HG03196 (cell line): ENCODE measurements around the gene SSUH2.

Experiments
- ATAC-seq: cut with Tn5 transposase; IDR thresholded peaks from one replicate; pipeline ENCODE4 v1.9.1; 2021; ENCODE audit not compliant: unreplicated experiment

The SSUH2 gene

DNA sequence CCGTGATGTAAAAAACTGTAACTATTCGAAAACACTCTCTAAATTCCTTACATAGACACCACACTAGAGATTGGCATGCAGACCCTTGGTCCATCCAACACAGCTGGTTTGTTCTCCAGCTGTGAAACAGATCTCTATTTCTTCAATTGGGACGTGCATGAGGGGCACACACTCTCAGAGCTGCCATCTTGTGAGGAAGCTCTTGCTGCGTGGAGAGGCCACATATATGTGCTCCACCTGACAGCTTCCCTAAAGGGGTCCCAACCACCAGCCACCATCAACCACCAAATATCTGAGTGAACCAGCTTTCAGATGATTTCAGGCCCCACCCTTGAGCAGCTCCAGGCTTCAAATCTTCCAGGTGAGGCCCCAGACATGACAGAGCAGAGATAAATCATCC, 25.6 kb downstream of the SSUH2 start:
- ATAC-seq, result no peak

DNA sequence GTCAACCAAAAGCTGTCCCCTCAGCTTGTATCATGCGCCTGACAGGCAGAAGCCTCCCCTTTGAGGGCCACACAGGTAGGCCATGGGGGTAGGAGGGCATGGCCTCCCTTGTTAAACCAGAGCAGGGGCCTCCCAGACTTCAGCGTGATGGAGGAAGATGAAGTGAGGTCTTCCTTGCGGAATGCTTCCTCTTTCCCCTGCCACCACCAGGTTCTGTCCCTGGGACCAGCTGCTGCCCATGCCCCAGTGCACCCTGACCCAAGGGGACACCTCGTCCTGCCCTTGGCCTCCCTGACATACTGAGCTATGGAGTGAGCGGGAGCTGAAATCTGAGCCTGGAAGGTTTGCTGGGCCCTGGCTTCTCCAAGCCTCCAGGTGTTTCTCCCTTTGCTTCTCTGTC, 26.7 kb downstream of the SSUH2 start:
- ATAC-seq, result no peak

DNA sequence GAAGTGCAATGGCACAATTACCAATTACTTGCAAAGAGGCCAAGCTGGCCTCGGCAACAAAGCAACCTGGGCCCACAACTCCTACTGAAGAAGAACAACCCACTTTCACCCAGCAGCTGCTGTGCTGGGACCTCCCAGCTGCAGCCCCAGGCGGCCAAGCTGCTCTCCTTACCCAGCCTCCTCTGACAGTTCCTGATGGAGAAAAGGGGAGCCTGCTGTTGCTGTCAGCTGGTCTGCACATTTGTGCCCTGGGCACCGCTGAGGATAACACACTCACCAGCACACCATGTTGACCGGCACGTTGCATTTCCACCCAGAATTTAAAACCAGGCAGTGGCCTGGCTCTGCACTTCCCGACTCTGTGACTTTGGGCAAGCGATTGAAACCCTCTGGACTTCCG, 33.6 kb downstream of the SSUH2 start:
- no peak for ATAC-seq

DNA sequence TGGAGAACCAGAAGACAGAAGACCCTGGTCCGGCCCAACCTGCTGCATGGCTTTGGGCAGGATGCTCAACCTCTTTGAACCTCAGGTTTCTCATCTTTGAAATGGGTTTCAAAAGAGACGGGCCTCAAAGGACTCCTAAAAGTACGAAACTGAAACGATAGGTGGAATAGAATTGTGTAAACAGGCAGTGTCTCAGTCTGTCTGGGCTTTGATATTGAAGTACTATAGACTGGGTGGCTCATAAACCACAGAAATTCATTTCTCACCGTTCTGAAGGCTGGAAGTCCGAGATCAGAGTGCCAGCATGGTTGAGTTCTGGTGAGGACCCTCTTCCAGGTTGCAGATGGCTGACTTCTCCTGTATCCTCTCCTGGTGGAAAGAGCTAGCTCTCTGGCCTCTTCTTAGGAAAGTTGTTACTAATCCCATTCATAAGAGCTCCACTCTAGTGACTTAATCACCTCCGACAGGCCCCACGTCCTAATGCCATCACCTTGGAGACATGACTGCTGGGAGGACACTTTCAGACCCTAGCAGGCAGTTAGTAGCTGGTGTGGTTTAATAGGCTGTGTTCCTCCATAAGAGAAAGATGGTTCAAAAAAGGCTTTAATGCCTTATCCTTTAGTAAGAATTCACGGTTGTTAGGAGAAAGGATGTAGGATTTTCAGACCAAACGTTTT, 35.7 kb downstream of the SSUH2 start:
- ATAC-seq, result no peak

DNA sequence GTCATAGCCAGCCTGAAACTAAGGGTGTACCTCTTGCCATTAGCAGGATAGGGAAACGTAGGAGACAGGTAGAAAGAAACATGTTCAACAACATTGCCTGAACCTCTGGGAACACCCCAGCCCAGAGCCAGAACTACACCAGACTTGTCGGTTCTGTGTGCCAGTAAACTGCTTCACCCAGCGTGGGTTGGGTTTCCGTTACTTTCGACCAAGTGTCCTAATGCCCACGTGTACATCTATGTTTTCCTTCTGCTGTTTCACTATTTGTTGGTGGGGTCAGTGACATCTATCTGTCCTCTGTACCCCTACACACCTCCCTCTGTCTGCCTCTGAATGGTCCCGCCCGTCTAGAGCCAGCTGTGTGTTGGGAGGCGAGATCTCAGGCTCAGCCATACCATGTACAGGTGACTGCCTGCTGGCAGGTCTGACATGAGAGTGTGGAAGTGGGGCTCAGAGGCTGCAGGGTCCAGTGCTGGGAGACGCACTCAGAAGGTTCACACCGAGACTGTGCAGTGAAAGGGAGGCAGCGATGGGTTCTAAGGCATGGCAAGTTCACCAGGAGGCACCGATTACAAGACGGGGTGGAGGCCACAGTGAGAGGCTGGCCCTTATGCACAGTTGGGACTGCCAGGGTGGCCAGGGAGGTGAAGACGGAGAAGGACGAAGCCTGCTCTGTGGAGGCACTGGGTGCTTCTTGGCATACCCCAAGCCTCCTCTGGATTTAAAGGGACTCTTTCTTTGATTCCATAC, 36.4 kb downstream of the SSUH2 start:
- no peak for ATAC-seq

DNA sequence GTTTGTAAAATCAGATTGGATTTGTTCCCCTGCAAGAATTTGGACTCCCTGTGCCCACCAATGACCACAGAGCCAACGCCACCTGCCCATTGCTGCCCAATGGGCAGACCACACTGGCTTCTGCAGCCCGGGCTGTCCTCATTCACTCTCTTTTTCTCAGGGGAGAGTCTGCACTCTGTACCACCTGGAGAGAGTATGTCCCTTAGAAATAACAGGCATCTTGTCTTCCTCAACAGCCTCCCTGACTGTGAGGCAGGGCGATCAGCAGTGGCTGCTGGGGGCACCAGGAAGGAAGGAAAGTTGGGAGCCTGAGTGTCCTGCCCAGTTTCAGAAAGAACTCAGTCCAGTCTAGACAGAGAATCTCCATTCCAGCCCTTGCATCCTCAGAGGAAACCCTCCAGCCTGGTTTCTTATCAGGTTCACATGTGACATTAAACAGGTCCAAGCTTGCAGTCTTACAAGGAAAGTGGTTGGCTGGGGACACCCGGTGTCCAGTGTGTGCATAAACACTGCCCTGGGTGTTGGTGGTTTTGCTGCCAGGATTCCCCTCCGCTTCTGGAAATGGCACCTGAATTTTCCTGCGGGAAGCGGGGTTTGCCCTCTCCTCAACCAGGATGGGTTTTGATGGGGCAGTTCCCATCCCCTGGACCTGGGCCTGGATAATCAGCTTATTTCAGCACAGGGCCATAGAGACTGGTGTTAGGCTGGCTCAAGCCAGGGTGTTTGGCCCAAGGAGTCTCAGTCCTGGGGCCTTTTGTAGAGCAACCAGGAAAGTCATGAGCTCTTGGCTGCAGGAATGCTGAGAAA, 37.2 kb downstream of the SSUH2 start:
- no peak for ATAC-seq

DNA sequence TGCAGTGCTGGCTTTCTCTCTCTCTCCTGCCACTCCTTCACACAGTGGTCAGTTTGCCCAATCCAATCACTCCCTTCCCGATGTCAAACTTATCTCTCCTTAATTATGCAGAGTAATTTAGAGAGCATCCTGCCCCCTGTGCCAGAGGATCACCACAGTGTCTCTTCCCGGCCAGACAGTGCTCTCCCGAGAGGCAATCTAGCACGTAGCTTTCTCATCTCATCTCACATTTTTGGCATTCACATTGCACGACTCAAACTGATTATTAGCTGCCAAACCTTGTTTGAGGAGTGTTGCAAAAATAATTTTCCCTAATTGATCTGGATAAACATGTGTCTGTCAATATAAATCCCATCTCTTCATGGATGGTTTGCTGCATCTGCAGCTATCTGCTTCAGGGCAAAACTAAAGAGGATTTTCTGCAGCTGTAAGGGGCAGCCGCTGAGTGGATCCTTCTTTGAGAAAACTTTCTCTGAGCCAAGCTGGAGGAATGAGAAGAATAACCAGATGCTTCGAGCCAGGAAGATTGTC, 37.8 kb downstream of the SSUH2 start:
- ATAC-seq, result no peak

DNA sequence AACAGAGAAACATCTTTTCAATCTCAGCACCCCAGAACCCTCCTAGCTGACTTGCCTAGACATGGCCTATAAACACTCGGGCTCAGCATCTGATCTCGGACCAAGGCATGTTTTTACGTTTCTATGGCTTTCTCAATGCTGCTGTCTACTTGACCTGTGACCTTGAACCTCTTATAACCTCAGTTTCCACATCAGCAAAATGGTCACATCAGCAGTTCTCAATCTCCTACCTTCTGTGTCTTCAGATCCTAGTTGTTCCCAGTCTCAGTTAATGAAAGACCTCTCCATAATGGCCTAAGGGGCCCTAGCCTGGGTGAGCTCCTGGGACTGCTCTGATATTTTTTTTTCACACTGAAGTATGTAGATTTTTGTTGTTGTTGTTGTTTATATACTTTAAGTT, 39.6 kb downstream of the SSUH2 start:
- ATAC-seq, result no peak

DNA sequence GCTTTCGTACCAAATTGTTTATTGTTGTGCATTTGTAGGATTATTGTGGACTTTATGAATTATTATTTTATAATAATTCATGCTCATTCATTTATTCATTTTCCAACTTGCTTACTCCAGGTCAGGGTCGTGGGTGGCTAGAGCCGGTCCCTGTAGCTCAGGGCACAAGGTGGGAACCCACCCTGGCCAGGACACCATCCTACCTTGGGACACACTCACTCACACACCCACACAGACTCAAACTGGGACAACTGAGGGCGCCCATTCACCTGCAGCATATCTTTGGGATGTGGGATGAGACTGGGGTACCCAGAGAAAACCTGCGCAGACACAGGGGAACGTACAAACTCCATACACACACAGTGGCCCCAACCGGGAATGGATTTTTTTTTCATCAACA, 40.6 kb downstream of the SSUH2 start:
- no peak for ATAC-seq

DNA sequence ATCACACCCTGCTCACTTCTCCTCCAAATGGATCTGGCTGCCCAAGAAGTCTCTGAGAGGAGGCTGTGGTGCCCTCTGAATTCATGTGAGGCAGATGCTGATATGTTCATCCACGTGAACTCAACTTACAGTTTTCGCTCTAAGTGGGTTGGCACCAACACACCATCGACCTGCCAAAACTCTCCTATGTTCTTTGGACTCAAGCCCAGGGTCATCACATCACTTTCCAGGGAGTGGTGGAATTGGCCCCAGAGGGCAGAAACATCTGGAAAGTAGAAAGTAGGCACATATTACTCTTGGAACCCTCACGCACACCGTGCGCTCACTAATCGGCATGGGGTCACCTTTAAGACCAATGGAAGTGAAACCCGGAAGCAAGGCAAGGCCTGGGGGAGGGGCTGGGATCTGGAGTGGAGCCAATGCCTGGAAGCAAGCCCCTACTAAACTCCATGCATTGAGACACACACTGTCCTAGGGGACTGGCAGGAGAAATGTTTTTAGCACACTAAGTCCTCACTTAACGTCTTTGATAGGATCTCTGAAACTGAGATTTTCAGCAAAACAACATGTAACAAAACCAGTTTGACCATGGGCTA, 41.4 kb downstream of the SSUH2 start:
- no peak for ATAC-seq

DNA sequence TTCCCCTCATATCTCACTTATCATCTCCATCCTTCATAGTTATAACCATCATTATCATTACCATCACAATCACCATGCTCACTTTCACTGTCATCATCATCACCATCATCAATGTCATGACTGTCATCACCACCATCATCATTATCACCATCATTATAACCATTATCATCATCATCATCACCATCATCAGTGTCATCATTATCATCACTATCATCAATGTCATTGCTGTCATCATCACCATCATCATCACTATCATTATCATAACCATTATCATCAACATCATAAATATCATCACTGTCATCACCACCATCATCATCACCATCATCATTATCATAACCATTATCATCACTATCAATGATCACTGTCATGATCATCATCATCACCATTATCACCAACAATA, 44.1 kb downstream of the SSUH2 start:
- no peak for ATAC-seq

DNA sequence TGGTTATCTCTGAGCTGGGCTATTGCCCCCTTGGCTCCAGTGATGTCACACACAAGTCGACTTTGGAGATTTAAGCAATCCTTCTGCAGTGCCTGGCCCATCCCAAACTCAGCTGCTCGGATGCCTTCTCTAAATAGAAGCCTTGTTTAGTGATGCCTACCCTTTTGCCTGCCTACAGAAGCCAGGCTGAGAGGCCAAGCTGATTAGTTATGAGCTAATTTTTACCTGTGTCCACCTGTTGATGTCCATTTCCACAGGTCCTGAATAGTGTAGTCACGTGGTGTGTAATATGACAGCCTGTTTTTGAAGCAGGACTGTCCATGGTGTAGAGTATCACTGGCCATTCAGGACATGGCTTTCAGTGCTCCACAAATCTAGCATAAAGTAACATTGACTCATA, 45.5 kb downstream of the SSUH2 start:
- ATAC-seq, result no peak

DNA sequence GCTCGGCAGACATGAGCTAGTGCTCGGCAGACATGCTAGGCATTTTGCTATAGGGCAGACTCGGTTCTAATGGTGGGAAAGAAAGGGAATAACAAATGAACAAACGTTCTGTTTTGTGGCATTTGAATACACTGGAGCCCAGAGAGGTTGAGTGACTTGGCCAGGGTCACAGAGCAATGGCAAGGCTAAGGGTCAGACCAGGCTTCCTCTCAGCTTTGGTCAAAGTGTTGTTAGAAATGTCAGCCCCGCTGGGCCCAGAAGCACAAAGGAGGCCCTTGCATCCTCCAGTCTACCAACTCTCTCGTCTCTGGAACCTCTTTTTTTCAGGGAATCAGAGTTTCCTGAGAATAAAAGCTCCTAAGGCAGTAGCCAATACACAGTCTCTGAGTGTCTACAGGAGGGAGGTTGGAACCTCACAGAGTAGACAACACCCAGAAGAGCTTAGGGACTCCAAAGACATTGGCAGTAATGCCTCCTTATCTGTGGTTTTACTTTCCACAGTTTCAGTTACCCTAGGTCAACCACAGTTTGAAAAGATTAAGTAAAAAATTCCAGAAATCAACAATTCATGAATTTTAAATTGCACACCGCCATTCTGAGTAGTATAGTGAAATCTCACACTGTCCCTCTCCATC, 47.3 kb downstream of the SSUH2 start:
- ATAC-seq, result no peak

DNA sequence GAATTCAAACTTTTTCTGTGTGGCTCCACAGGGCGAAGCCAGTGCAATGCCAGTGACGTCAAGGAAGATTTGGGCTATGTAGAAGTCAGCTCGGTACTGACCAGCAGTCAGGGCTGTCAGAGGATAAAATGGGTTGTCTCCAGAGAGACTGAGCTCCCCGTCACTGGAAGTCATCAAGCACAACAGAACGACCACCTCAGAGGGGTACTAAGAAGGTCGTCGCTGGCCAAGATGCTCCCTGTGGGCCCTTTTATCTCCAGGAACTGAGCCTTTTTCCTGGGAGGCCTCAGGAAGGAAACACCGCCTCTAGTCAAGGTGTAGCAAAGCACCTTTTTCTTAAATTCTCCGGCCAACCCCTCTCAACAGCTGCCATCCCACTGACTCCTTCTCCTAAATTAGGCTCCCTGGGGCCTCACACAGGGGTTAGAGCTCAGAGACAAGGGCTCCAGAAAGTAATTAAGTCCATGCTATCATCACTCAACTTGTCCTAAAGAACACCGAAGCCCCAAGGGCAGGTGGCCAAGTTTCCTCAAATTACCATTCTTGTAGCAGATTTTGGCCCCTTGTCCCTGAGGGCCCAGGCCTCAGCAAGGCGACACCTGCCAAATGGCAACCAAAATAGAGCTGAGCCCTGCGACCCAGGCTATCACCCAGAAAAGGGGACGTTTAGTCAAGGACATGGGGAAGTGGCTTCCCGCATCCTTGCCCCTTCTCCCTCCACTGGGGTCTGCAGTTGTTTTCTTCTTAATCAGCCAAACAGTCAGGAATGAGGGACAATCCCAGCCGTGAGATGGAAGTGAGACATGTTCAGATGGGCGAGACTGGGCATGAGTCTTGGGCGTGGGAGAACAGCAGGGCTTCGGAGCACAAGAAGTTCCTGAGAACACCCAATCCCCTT, 48.0 kb downstream of the SSUH2 start:
- no peak for ATAC-seq

DNA sequence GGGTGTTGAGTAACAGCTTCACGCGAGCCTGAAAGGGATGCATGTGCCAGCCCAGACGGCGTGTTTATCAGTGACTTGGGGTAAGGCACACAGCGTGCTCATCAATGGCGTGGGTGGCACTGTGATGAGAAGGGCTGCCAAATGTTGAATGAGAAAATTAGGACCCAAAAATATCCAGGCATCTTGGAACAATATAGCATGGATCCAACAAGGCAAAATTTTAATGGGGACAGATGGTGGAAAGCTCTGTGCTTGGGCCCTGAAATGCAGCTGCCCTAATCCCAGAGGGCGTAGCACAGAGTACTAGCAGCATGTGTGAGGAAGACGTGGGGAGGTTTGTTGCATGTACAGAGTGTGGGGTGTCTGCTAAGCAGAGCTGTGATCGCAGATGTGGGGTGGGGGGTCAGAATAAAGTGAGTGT, 48.9 kb downstream of the SSUH2 start:
- ATAC-seq, result no peak

DNA sequence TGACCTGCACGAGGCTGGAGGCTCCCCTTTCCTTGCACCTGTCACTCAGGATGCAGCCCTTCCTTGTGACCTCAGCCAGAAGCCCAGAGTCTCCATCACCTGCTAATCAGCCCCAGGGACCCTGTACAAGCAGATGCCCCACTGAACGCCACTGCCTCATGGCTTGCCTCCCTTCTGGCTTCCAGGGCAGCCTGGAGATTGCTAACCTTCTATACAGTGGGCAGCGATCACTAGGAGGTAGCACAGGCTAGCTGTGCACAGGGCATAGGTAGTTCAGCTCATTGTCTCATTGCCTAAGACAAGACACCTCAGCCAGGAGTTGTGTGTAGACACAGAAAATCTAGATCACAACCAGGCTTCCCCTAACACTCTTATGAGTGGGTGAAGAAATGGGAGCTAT, 49.3 kb downstream of the SSUH2 start:
- ATAC-seq, result no peak

DNA sequence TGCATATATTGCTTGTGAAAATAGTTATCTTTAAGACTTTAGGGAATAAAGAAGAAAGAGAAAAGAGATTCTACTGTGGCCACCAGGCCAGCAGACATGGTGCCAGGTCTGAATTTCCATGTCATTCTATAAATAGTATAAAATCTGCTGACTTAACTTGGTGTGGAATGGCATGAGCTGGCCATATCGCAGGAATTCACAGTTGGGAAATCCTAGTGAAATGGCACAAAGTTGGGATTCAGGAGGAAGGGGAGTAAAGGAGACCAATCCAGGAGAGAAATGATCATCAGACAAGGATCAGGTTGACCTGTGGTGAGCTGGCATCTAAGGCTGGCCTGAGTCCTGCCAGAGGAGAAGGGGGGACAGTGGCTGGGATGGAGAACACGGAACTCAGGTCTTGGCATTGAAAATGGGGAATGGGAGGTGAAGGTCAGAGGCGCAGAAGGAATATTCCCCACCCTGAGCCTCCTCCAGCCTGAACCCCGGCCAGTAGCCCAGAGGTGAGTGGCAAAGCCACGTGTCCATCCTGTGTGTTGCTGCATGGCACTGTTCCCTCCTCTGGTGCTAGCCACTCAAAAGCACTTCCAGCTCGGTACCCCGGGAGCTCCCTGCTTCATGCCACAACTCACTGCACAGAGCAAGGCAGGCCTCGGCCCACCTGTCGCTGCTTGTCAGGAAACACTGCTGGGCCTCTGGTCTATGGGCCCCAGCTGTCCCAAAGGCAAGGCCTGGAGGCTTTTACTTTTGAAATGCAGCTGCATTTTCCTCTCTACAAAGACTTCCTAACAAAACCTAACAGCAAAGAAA, 51.4 kb downstream of the SSUH2 start:
- ATAC-seq, result no peak

DNA sequence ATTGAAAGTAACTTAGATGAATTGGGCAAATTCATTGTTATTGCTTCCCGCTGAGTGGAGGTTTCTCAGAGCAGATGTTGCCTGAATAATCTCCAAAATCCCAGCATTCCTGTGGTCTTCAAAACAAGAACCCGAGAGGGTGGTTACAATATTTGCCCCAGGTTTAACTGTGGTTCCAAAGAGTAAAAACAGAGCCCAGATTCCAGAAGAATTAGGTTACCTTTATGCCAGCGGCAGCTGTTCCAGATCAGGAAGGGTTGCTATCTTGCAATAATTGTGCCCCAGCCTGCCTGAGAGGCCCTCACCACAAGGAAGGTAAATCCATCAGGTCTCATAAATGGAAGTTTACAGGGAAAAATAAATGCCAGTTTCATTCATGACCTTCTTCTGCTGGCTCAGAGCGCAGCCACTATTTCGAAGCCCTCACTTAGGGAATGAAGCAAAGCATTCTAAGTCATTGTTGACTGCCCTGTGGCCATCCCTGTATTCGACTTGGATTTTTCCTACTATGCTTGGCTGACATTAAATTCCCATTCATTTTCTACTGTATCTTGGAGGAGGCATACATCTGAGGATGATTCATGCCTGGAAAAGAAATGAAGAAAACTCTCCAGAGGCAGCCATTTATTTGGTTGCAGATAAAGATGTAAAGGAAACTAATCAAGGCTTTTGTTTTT, 54.6 kb downstream of the SSUH2 start:
- ATAC-seq, result no peak
